Measurements from ENCODE around the gene ZNF839.

Gene ZNF839

GRCh38 chr14:102319351-102320032 is at the start of gene ZNF839:
ZNF839 (plus strand) TSS chr14:102319746; CDS start chr14:102319766, 20 bp downstream.
- peak within 1 kb of the TSS; percentile 93 for H3K9ac ChIP-seq (ENCODE audit: insufficient read length)
- no peaks in the 10 kb centered on the region for H3K9me3 ChIP-seq (ENCODE audit: low read depth, low read length)
- H3K36me3 ChIP-seq (ENCODE audit: insufficient read depth, low read length), result no peaks in the 10 kb centered on the region; the same call in 1 of the 2 replicates
- peak within 1 kb of the TSS; percentile 90 for H3K4me3 ChIP-seq
- DNase-seq (ENCODE audit: low read depth, low spot score), result no peak
- H3K27ac ChIP-seq, result peak within 1 kb of the TSS; percentile 80
- TF ChIP-seq FOXP2 (optimal IDR thresholded peaks at IDR 0.05; ENCODE audit: control extremely low read depth, extremely low read length, insufficient read depth), result no peak
- peak; percentile 54 for TF ChIP-seq POLR2AphosphoS5 (IDR thresholded peaks at IDR 0.05; ENCODE audit: borderline replicate concordance, low read depth, low read length)
- no peak for TF ChIP-seq EZH2 (IDR thresholded peaks at IDR 0.05)

GRCh38 chr14:102272392-102272791 is 47.2 kb upstream of the ZNF839 start:
- Histone ChIP-seq H3K4me3 (no peak overlapping the region), H3K9me3 (ENCODE audit: low read depth, low read length) (no peaks in the 10 kb centered on the region), H3K27ac (no peak overlapping the region), H3K36me3 (ENCODE audit: insufficient read depth, low read length) (no peaks in the 10 kb centered on the region), H3K9ac (ENCODE audit: insufficient read length) (no peak overlapping the region)
- TF ChIP-seq POLR2AphosphoS5 (IDR thresholded peaks at IDR 0.05; ENCODE audit: borderline replicate concordance, low read depth, low read length) (no peak), FOXP2 (optimal IDR thresholded peaks at IDR 0.05; ENCODE audit: control extremely low read depth, extremely low read length, insufficient read depth) (no peak), EZH2 (IDR thresholded peaks at IDR 0.05) (no peak)
- DNase-seq (ENCODE audit: low read depth, low spot score), result no peak

- no peak overlapping the region for H3K9ac ChIP-seq (ENCODE audit: insufficient read length)
- H3K27ac ChIP-seq, result no peak overlapping the region
- no peak overlapping the region for H3K4me3 ChIP-seq
- TF ChIP-seq POLR2AphosphoS5 (IDR thresholded peaks at IDR 0.05; ENCODE audit: borderline replicate concordance, low read depth, low read length) (no peak), FOXP2 (optimal IDR thresholded peaks at IDR 0.05; ENCODE audit: control extremely low read depth, extremely low read length, insufficient read depth) (no peak), EZH2 (IDR thresholded peaks at IDR 0.05) (no peak)
- no peak for DNase-seq (ENCODE audit: low read depth, low spot score)
- no peaks in the 10 kb centered on the region for H3K9me3 ChIP-seq (ENCODE audit: low read depth, low read length)
- no peaks in the 10 kb centered on the region for H3K36me3 ChIP-seq (ENCODE audit: insufficient read depth, low read length)
These were observed 43.7 kb upstream of the ZNF839 start for GRCh38 chr14:102275866-102276265.

GRCh38 chr14:102277874-102278630 is 41.5 kb upstream of the ZNF839 start:
- no peak for DNase-seq (ENCODE audit: low read depth, low spot score)
- Histone ChIP-seq H3K9me3 (ENCODE audit: low read depth, low read length) (no peaks in the 10 kb centered on the region), H3K4me3 (no peak overlapping the region), H3K9ac (ENCODE audit: insufficient read length) (no peak overlapping the region), H3K27ac (no peak overlapping the region), H3K36me3 (ENCODE audit: insufficient read depth, low read length) (no peaks in the 10 kb centered on the region)
- TF ChIP-seq FOXP2 (optimal IDR thresholded peaks at IDR 0.05; ENCODE audit: control extremely low read depth, extremely low read length, insufficient read depth), result no peak
- TF ChIP-seq POLR2AphosphoS5 (IDR thresholded peaks at IDR 0.05; ENCODE audit: borderline replicate concordance, low read depth, low read length), result no peak
- TF ChIP-seq EZH2 (IDR thresholded peaks at IDR 0.05), result no peak

- H3K27ac ChIP-seq, result no peak overlapping the region
- no peak for DNase-seq (ENCODE audit: low read depth, low spot score)
- H3K9ac ChIP-seq (ENCODE audit: insufficient read length), result no peak overlapping the region
- TF ChIP-seq POLR2AphosphoS5 (IDR thresholded peaks at IDR 0.05; ENCODE audit: borderline replicate concordance, low read depth, low read length) (no peak), EZH2 (IDR thresholded peaks at IDR 0.05) (no peak), FOXP2 (optimal IDR thresholded peaks at IDR 0.05; ENCODE audit: control extremely low read depth, extremely low read length, insufficient read depth) (no peak)
- H3K9me3 ChIP-seq (ENCODE audit: low read depth, low read length), result no peaks in the 10 kb centered on the region
- H3K4me3 ChIP-seq, result no peak overlapping the region
- H3K36me3 ChIP-seq (ENCODE audit: insufficient read depth, low read length), result no peaks in the 10 kb centered on the region
These were observed 41.0 kb upstream of the ZNF839 start for GRCh38 chr14:102278631-102278935.

GRCh38 chr14:102279282-102279681 is 40.3 kb upstream of the ZNF839 start:
- TF ChIP-seq EZH2 (IDR thresholded peaks at IDR 0.05) (no peak), POLR2AphosphoS5 (IDR thresholded peaks at IDR 0.05; ENCODE audit: borderline replicate concordance, low read depth, low read length) (no peak), FOXP2 (optimal IDR thresholded peaks at IDR 0.05; ENCODE audit: control extremely low read depth, extremely low read length, insufficient read depth) (no peak)
- Histone ChIP-seq H3K36me3 (ENCODE audit: insufficient read depth, low read length) (no peaks in the 10 kb centered on the region), H3K4me3 (no peak overlapping the region), H3K27ac (no peak overlapping the region), H3K9me3 (ENCODE audit: low read depth, low read length) (no peaks in the 10 kb centered on the region), H3K9ac (ENCODE audit: insufficient read length) (no peak overlapping the region)
- no peak for DNase-seq (ENCODE audit: low read depth, low spot score)

- Histone ChIP-seq H3K4me3 (no peak overlapping the region), H3K27ac (no peak overlapping the region), H3K9me3 (ENCODE audit: low read depth, low read length) (no peaks in the 10 kb centered on the region), H3K9ac (ENCODE audit: insufficient read length) (no peak overlapping the region), H3K36me3 (ENCODE audit: insufficient read depth, low read length) (no peaks in the 10 kb centered on the region)
- TF ChIP-seq FOXP2 (optimal IDR thresholded peaks at IDR 0.05; ENCODE audit: control extremely low read depth, extremely low read length, insufficient read depth) (no peak), EZH2 (IDR thresholded peaks at IDR 0.05) (no peak), POLR2AphosphoS5 (IDR thresholded peaks at IDR 0.05; ENCODE audit: borderline replicate concordance, low read depth, low read length) (no peak)
- DNase-seq (ENCODE audit: low read depth, low spot score), result no peak
These were observed 39.7 kb upstream of the ZNF839 start for GRCh38 chr14:102279688-102280348.

GRCh38 chr14:102280376-102280962 is 39.1 kb upstream of the ZNF839 start:
- no peak for DNase-seq (ENCODE audit: low read depth, low spot score)
- no peak for TF ChIP-seq POLR2AphosphoS5 (IDR thresholded peaks at IDR 0.05; ENCODE audit: borderline replicate concordance, low read depth, low read length)
- TF ChIP-seq FOXP2 (optimal IDR thresholded peaks at IDR 0.05; ENCODE audit: control extremely low read depth, extremely low read length, insufficient read depth), result no peak
- no peak for TF ChIP-seq EZH2 (IDR thresholded peaks at IDR 0.05)
- H3K9me3 ChIP-seq (ENCODE audit: low read depth, low read length), result no peaks in the 10 kb centered on the region
- no peak overlapping the region for H3K4me3 ChIP-seq
- H3K9ac ChIP-seq (ENCODE audit: insufficient read length), result no peak overlapping the region
- H3K27ac ChIP-seq, result no peak overlapping the region
- no peaks in the 10 kb centered on the region for H3K36me3 ChIP-seq (ENCODE audit: insufficient read depth, low read length)
